ENCODE data around the gene FITM1. TPM values are rescaled to one million over a fixed set of nuclear protein-coding genes. Genes with fewer than 3 reads are reported as not detected.

Gene FITM1
- total RNA-seq, 1 experiment from 2014 or later, result 0.55 TPM

GRCh38 chr14:24098927-24099813, 31.3 kb upstream of the FITM1 start:
- intact Hi-C loops (cut with micrococcal nuclease), result no loop called here
- DNase-seq, result no peak
- Histone ChIP-seq H3K4me1 (ENCODE audit: insufficient read depth, low read length) (peaks cover 9% of the 10 kb centered on the region), H3K27ac (ENCODE audit: low read length) (no peak overlapping the region), H3K4me2 (ENCODE audit: low read length) (no peak overlapping the region), H4K20me1 (ENCODE audit: low read length) (no peaks in the 10 kb centered on the region), H2AFZ (ENCODE audit: low read length) (no peak overlapping the region), H3K9me2 (replicated peaks; ENCODE audit: low read length) (no peaks in the 10 kb centered on the region), H3K9me3 (ENCODE audit: low read length) (no peaks in the 10 kb centered on the region), H3F3A (ENCODE audit: low read length, unreplicated experiment) (no peaks in the 10 kb centered on the region), H3K27me3 (ENCODE audit: low read length) (no peaks in the 10 kb centered on the region), H3K4me3 (ENCODE audit: low read length) (no peak overlapping the region), H3K9ac (ENCODE audit: low read length) (no peak overlapping the region), H3K79me2 (ENCODE audit: low read length) (peaks cover 8% of the 10 kb centered on the region; the same call in 1 of the 2 replicates), H3K36me3 (ENCODE audit: low read depth, low read length) (no peaks in the 10 kb centered on the region)
- no TSS peak for BruUV-seq (replicated peaks)
- no peak for TF ChIP-seq CTCF (conservative IDR thresholded peaks at IDR 0.05; ENCODE audit: low read depth, low read length)
- no peak for TF ChIP-seq EZH2 (IDR thresholded peaks at IDR 0.05; ENCODE audit: low read length, unreplicated experiment)
- no peak for TF ChIP-seq EZH2phosphoT487 (IDR thresholded peaks at IDR 0.05; ENCODE audit: borderline replicate concordance, low read length)
- ChIA-PET POLR2A (ENCODE audit: unreplicated experiment) (no interaction called here), CTCF (no interaction called here)
- ATAC-seq, result no peak

GRCh38 chr14:24100197-24100981, 30.1 kb upstream of the FITM1 start:
- H4K20me1 ChIP-seq (ENCODE audit: low read length), result no peaks in the 10 kb centered on the region
- peaks cover under 1% of the 10 kb centered on the region; the same call in 1 of the 2 replicates for H3K4me1 ChIP-seq (ENCODE audit: insufficient read depth, low read length)
- TF ChIP-seq CTCF (conservative IDR thresholded peaks at IDR 0.05; ENCODE audit: low read depth, low read length), result no peak
- TF ChIP-seq EZH2 (IDR thresholded peaks at IDR 0.05; ENCODE audit: low read length, unreplicated experiment), result no peak
- TF ChIP-seq EZH2phosphoT487 (IDR thresholded peaks at IDR 0.05; ENCODE audit: borderline replicate concordance, low read length), result no peak
- H3K27ac ChIP-seq (ENCODE audit: low read length), result no peak overlapping the region
- DNase-seq (no peak), ATAC-seq (no peak)
- H3K9ac ChIP-seq (ENCODE audit: low read length), result no peak overlapping the region
- ChIA-PET CTCF (no interaction called here), POLR2A (ENCODE audit: unreplicated experiment) (no interaction called here)
- peaks cover 1% of the 10 kb centered on the region; the same call in 1 of the 2 replicates for H3K79me2 ChIP-seq (ENCODE audit: low read length)
- H3K36me3 ChIP-seq (ENCODE audit: low read depth, low read length), result no peaks in the 10 kb centered on the region
- no peak overlapping the region for H2AFZ ChIP-seq (ENCODE audit: low read length)
- intact Hi-C loops (cut with micrococcal nuclease), result no loop called here
- no peak overlapping the region for H3K4me3 ChIP-seq (ENCODE audit: low read length)
- BruUV-seq (replicated peaks), result no TSS peak
- no peaks in the 10 kb centered on the region for H3F3A ChIP-seq (ENCODE audit: low read length, unreplicated experiment)
- no peaks in the 10 kb centered on the region for H3K9me3 ChIP-seq (ENCODE audit: low read length)
- no peaks in the 10 kb centered on the region for H3K27me3 ChIP-seq (ENCODE audit: low read length)
- H3K4me2 ChIP-seq (ENCODE audit: low read length), result no peak overlapping the region
- no peaks in the 10 kb centered on the region for H3K9me2 ChIP-seq (replicated peaks; ENCODE audit: low read length)

Data from PC-3 (cell line).